ENCODE results near the gene NRXN3.

DNA sequence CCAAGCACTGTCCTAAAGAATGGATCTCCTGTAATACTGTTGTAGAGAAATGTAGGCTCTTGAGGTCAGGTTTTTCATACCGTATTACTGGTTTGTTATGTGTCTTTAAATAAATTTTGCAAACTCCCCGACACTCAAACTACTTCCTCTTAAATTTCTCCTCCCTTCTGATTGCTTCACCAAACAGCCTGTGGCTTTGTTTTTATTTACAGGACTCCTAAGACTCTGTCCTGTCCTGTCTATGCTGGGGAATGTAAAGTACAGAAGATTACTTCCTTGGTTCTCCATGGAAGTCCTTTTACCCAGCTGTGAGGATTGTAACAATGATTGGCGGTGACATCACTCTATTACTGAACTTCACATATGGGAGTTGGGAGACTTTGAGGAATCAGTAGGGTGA, 1167.6 kb downstream of the NRXN3 start:
- TF ChIP-seq, protein P1, sequence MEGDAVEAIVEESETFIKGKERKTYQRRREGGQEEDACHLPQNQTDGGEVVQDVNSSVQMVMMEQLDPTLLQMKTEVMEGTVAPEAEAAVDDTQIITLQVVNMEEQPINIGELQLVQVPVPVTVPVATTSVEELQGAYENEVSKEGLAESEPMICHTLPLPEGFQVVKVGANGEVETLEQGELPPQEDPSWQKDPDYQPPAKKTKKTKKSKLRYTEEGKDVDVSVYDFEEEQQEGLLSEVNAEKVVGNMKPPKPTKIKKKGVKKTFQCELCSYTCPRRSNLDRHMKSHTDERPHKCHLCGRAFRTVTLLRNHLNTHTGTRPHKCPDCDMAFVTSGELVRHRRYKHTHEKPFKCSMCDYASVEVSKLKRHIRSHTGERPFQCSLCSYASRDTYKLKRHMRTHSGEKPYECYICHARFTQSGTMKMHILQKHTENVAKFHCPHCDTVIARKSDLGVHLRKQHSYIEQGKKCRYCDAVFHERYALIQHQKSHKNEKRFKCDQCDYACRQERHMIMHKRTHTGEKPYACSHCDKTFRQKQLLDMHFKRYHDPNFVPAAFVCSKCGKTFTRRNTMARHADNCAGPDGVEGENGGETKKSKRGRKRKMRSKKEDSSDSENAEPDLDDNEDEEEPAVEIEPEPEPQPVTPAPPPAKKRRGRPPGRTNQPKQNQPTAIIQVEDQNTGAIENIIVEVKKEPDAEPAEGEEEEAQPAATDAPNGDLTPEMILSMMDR (IDR thresholded peaks at IDR 0.05 in 4 of 5, conservative IDR thresholded peaks at IDR 0.05 in 1 of 5) = no peak
- no peak for TF ChIP-seq POLR2A (IDR thresholded peaks at IDR 0.05)
